Liver (tissue), 3 donors: Measurements from ENCODE around the gene ABLIM1.

Source experiments
- ATF3 ChIP-seq: IDR thresholded peaks from 2 replicates; pipeline ENCODE4 v1.6.1; 2016; ENCODE audit warnings: antibody characterized with exemption
- CTCF ChIP-seq: fragments of 150-350 bp; IDR thresholded peaks from 2 replicates; pipeline ENCODE4 v1.5.1; 2017; ENCODE audit warnings: improper control_type of control experiment, low read depth, low read length; ENCODE audit not compliant: missing input control
- EGR1 ChIP-seq, 2 donors: IDR thresholded peaks; 2 replicates each; pipeline ENCODE4 v1.6.1; 2016 to 2018; ENCODE audit warnings: antibody characterized with exemption in 2 of 2, low read depth in 2 of 2
- FOXA1 ChIP-seq: IDR thresholded peaks from 2 replicates; pipeline ENCODE4 v1.6.1; 2016; ENCODE audit warnings: antibody characterized with exemption
- GABPA ChIP-seq, 2 donors: IDR thresholded peaks in 1 of 2; conservative IDR thresholded peaks in 1 of 2; 2 replicates each; pipeline ENCODE4 v1.6.1; 2016; ENCODE audit warnings: antibody characterized with exemption in 2 of 2, mild to moderate bottlenecking in 1 of 2, moderate library complexity in 1 of 2
- MAX ChIP-seq: IDR thresholded peaks from 2 replicates; pipeline ENCODE4 v1.6.1; 2016; ENCODE audit warnings: antibody characterized with exemption
- RAD21 ChIP-seq, 2 donors: IDR thresholded peaks; 2 replicates each; pipeline ENCODE4 v1.6.1; 2016; ENCODE audit warnings: antibody characterized with exemption in 2 of 2, mild to moderate bottlenecking in 2 of 2
- REST ChIP-seq: IDR thresholded peaks from 2 replicates; pipeline ENCODE4 v1.6.1; 2016; ENCODE audit warnings: antibody characterized with exemption, mild to moderate bottlenecking
- YY1 ChIP-seq: IDR thresholded peaks from 2 replicates; pipeline ENCODE4 v1.6.1; 2016; ENCODE audit warnings: antibody characterized with exemption, mild to moderate bottlenecking
- ZBTB33 ChIP-seq: IDR thresholded peaks from 2 replicates; pipeline ENCODE4 v1.6.1; 2016; ENCODE audit warnings: antibody characterized with exemption
- donor health status: healthy.
- donor health status: healthy.

- no peak for TF ChIP-seq CTCF
- no peak for TF ChIP-seq RAD21 (IDR thresholded peaks at IDR 0.05)
- no peak for TF ChIP-seq YY1
- TF ChIP-seq REST, result no peak
- no peak for TF ChIP-seq FOXA1
- no peak for TF ChIP-seq EGR1 (IDR thresholded peaks at IDR 0.05; ENCODE audit: low read depth in 2 of 2)
- no peak for TF ChIP-seq ZBTB33
- TF ChIP-seq ATF3, result no peak
- TF ChIP-seq MAX, result no peak
- TF ChIP-seq GABPA (IDR thresholded peaks at IDR 0.05 in 1 of 2, conservative IDR thresholded peaks at IDR 0.05 in 1 of 2), result no peak
These were observed 64.8 kb downstream of the ABLIM1 start for GRCh38 chr10:114593240-114593792.
